ENCODE results near the gene VAV3. TPM values are rescaled to one million over a fixed set of nuclear protein-coding genes. Genes with fewer than 3 reads are reported as not detected.

The VAV3 gene
- total RNA-seq, 4 donors from 2014 or later, result 1.9 to 5.8 (median 3.0) TPM

GRCh38 chr1:107782217-107782845 lies 182.6 kb downstream of the VAV3 start:
- H3K4me1 ChIP-seq, result peaks cover 0 to 19% (median 9%) of the 10 kb centered on the region in 4 donors
- H3K27ac ChIP-seq (replicated peaks in 1 of 4), result no peak overlapping the region
- H3K36me3 ChIP-seq, result no peaks in the 10 kb centered on the region
- H3K4me3 ChIP-seq, result no peak overlapping the region
- no peaks in the 10 kb centered on the region for H3K27me3 ChIP-seq
- DNase-seq (ENCODE audit: extremely low spot score), result no peak
- TF ChIP-seq CTCF (IDR thresholded peaks at IDR 0.05), result peak; percentile 65 to 72 (median 70)
- no peak for TF ChIP-seq POLR2AphosphoS5 (IDR thresholded peaks at IDR 0.05)
- no peaks in the 10 kb centered on the region for H3K9me3 ChIP-seq
- 21% methylated on average over 6 of the region's 6 CpGs for WGBS
- intact Hi-C loops (cut with DNase I), result loop anchor here (1.0 kb wide), 1 partner anchor 343 kb away; no protein-coding TSS in a partner anchor

GRCh38 chr1:107781245-107781644 lies 183.7 kb downstream of the VAV3 start:
- Histone ChIP-seq H3K27ac (replicated peaks in 1 of 4) (no peak overlapping the region), H3K9me3 (no peaks in the 10 kb centered on the region), H3K4me3 (no peak overlapping the region), H3K27me3 (no peaks in the 10 kb centered on the region), H3K4me1 (peaks cover 0 to 13% (median 6%) of the 10 kb centered on the region in 4 donors), H3K36me3 (no peaks in the 10 kb centered on the region)
- no peak for DNase-seq (ENCODE audit: extremely low spot score)
- 88% methylated on average over 2 of the region's 2 CpGs for WGBS
- intact Hi-C loops (cut with DNase I), result no loop called here
- TF ChIP-seq POLR2AphosphoS5 (IDR thresholded peaks at IDR 0.05), result no peak

GRCh38 chr1:107777664-107778047 lies 187.3 kb downstream of the VAV3 start:
- Histone ChIP-seq H3K27me3 (no peaks in the 10 kb centered on the region), H3K36me3 (no peaks in the 10 kb centered on the region), H3K4me1 (peaks cover 0 to 7% (median 0%) of the 10 kb centered on the region in 4 donors), H3K27ac (replicated peaks in 1 of 4) (no peak overlapping the region), H3K9me3 (no peaks in the 10 kb centered on the region), H3K4me3 (no peak overlapping the region)
- no peak for DNase-seq (ENCODE audit: extremely low spot score)
- intact Hi-C loops (cut with DNase I), result no loop called here
- WGBS, result 89% methylated on average over 3 of the region's 3 CpGs
- TF ChIP-seq POLR2AphosphoS5 (IDR thresholded peaks at IDR 0.05), result no peak
- no peak for TF ChIP-seq CTCF (IDR thresholded peaks at IDR 0.05)
- no peak for TF ChIP-seq EP300 (IDR thresholded peaks at IDR 0.05)
- no peak for TF ChIP-seq POLR2A (IDR thresholded peaks at IDR 0.05; ENCODE audit: low read depth)

GRCh38 chr1:107776900-107777663 lies 187.9 kb downstream of the VAV3 start:
- Histone ChIP-seq H3K27me3 (no peaks in the 10 kb centered on the region), H3K9me3 (no peaks in the 10 kb centered on the region), H3K4me3 (no peak overlapping the region), H3K36me3 (no peaks in the 10 kb centered on the region), H3K4me1 (peaks cover 0 to 1% (median 0%) of the 10 kb centered on the region in 4 donors), H3K27ac (replicated peaks in 1 of 4) (no peak overlapping the region)
- intact Hi-C loops (cut with DNase I), result no loop called here
- WGBS, result 79% methylated on average over 4 of the region's 4 CpGs
- no peak for DNase-seq (ENCODE audit: extremely low spot score)
- TF ChIP-seq EP300 (IDR thresholded peaks at IDR 0.05) (no peak), POLR2AphosphoS5 (IDR thresholded peaks at IDR 0.05) (no peak), CTCF (IDR thresholded peaks at IDR 0.05) (no peak), POLR2A (IDR thresholded peaks at IDR 0.05; ENCODE audit: low read depth) (no peak)

- intact Hi-C loops (cut with DNase I), result no loop called here
- H3K36me3 ChIP-seq, result no peaks in the 10 kb centered on the region
- 95% methylated on average over 13 of the region's 13 CpGs for WGBS
- H3K4me3 ChIP-seq, result no peak overlapping the region
- H3K27ac ChIP-seq (replicated peaks in 1 of 4), result no peak overlapping the region
- TF ChIP-seq EP300 (IDR thresholded peaks at IDR 0.05) (no peak), POLR2A (IDR thresholded peaks at IDR 0.05; ENCODE audit: low read depth) (no peak), POLR2AphosphoS5 (IDR thresholded peaks at IDR 0.05) (no peak), CTCF (IDR thresholded peaks at IDR 0.05) (no peak)
- H3K4me1 ChIP-seq, result no peaks in the 10 kb centered on the region
- H3K9me3 ChIP-seq, result no peaks in the 10 kb centered on the region
- no peaks in the 10 kb centered on the region for H3K27me3 ChIP-seq
- no peak for DNase-seq (ENCODE audit: extremely low spot score)
These were observed 193.6 kb downstream of the VAV3 start for GRCh38 chr1:107771377-107771776.
